ENCODE data around the gene GRAMD1B.
"Not testable (repeated sequence)": the region's sequence is repeated elsewhere in the genome, so short reads cannot be mapped to it uniquely, and the experiment has no call there.

The GRAMD1B gene

GRCh38 chr11:123513309-123513708, 83.2 kb downstream of the GRAMD1B start:
- not testable (repeated sequence) for DNase-seq

GRCh38 chr11:123516238-123516637, 86.2 kb downstream of the GRAMD1B start:
- no peak for DNase-seq

- no peak for DNase-seq
These were observed 87.7 kb downstream of the GRAMD1B start for GRCh38 chr11:123517559-123518364.

- DNase-seq = no peak
These were observed 88.5 kb downstream of the GRAMD1B start for GRCh38 chr11:123518496-123519054.

GRCh38 chr11:123519055-123519796, 89.2 kb downstream of the GRAMD1B start:
- no peak for DNase-seq

GRCh38 chr11:123519797-123520193, 89.7 kb downstream of the GRAMD1B start:
- DNase-seq = no peak

- not testable (repeated sequence) for DNase-seq
These were observed 90.4 kb downstream of the GRAMD1B start for GRCh38 chr11:123520476-123520875.

GRCh38 chr11:123521001-123521400, 90.9 kb downstream of the GRAMD1B start:
- no peak for DNase-seq

GRCh38 chr11:123521930-123522329, 91.9 kb downstream of the GRAMD1B start:
- DNase-seq = no peak

GRCh38 chr11:123523539-123523938, 93.5 kb downstream of the GRAMD1B start:
- no peak for DNase-seq

GRCh38 chr11:123525097-123525496, 95.0 kb downstream of the GRAMD1B start:
- no peak for DNase-seq

GRCh38 chr11:123525511-123525918, 95.4 kb downstream of the GRAMD1B start:
- DNase-seq = no peak

- DNase-seq = no peak
These were observed 96.1 kb downstream of the GRAMD1B start for GRCh38 chr11:123526027-123526805.

GRCh38 chr11:123526918-123527317, 96.8 kb downstream of the GRAMD1B start:
- DNase-seq = no peak

GRCh38 chr11:123527526-123527925, 97.5 kb downstream of the GRAMD1B start:
- DNase-seq = no peak

- no peak for DNase-seq
These were observed 97.9 kb downstream of the GRAMD1B start for GRCh38 chr11:123527947-123528346.

GRCh38 chr11:123531325-123531724, 101.3 kb downstream of the GRAMD1B start:
- DNase-seq = no peak

- no peak for DNase-seq
These were observed 102.1 kb downstream of the GRAMD1B start for GRCh38 chr11:123532131-123532530.

- no peak for DNase-seq
These were observed 105.3 kb downstream of the GRAMD1B start for GRCh38 chr11:123535401-123535800.

- no peak for DNase-seq
These were observed 106.8 kb downstream of the GRAMD1B start for GRCh38 chr11:123536690-123537437.

GRCh38 chr11:123537726-123538125, 107.7 kb downstream of the GRAMD1B start:
- DNase-seq = no peak

GRCh38 chr11:123543797-123544196, 113.7 kb downstream of the GRAMD1B start:
- no peak for DNase-seq

Measured in stimulated activated CD4-positive, alpha-beta T cell treated with anti-CD3 and anti-CD28 coated beads, Interleukin-4, amount 100 ng/mL, for 1 hour (primary cell).